ENCODE data around the gene LETM1.

- no peak for TF ChIP-seq CTCF (IDR thresholded peaks at IDR 0.05)
- no peak for TF ChIP-seq EZH2 (IDR thresholded peaks at IDR 0.05; ENCODE audit: borderline replicate concordance, insufficient read depth, low read depth, low read length, poor library complexity, severe bottlenecking)
Measured at GRCh38 chr4:1800805-1801204, 55.2 kb downstream of the LETM1 start.
